WERI-Rb-1 (cell line): ENCODE measurements around the gene RNASE7.

Experiments used
- DNase-seq: peaks from one replicate; pipeline ENCODE4 v3.0.0-alpha.2; 2020
- H3K27ac ChIP-seq: fragments of 250-450 bp; sonication (Bioruptor Pico); 2 replicates; pipeline ENCODE4 v1.5.1; 2020; ENCODE audit warnings: mild to moderate bottlenecking, moderate library complexity
- H3K27me3 ChIP-seq: fragments of 250-450 bp; sonication (Bioruptor Pico); 2 replicates; pipeline ENCODE4 v1.5.1; 2021; ENCODE audit warnings: mild to moderate bottlenecking, low read depth, moderate library complexity; ENCODE audit not compliant: insufficient read depth, severe bottlenecking
- H3K36me3 ChIP-seq: fragments of 250-450 bp; sonication (Bioruptor Pico); 2 replicates; pipeline ENCODE4 v1.5.1; 2020; ENCODE audit warnings: mild to moderate bottlenecking, moderate library complexity
- H3K4me3 ChIP-seq: 2 replicates; pipeline ENCODE4 v1.5.1; 2011; ENCODE audit warnings: low read depth, mild to moderate bottlenecking, control low read depth, low read length
- H3K9me3 ChIP-seq: fragments of 250-450 bp; sonication (Bioruptor Pico); 2 replicates; pipeline ENCODE4 v1.5.1; 2021; ENCODE audit warnings: mild to moderate bottlenecking, moderate library complexity; ENCODE audit not compliant: severe bottlenecking
- CTCF ChIP-seq: IDR thresholded peaks from 2 replicates; pipeline ENCODE4 v1.5.1; 2011; ENCODE audit warnings: low read depth, mild to moderate bottlenecking, control low read depth, inconsistent platforms, low read length

The RNASE7 gene

GRCh38 chr14:21050597-21050996 lies 8.4 kb downstream of the RNASE7 start:
- Histone ChIP-seq H3K4me3 (no peak overlapping the region), H3K36me3 (no peaks in the 10 kb centered on the region), H3K27ac (no peak overlapping the region), H3K27me3 (no peaks in the 10 kb centered on the region), H3K9me3 (no peaks in the 10 kb centered on the region)
- DNase-seq, result no peak
- TF ChIP-seq CTCF, result no peak

GRCh38 chr14:21053184-21054122 lies 11.3 kb downstream of the RNASE7 start:
- H3K27me3 ChIP-seq, result no peaks in the 10 kb centered on the region
- TF ChIP-seq CTCF, result no peak
- no peaks in the 10 kb centered on the region for H3K9me3 ChIP-seq
- no peak overlapping the region for H3K4me3 ChIP-seq
- H3K27ac ChIP-seq, result no peak overlapping the region
- no peak for DNase-seq
- no peaks in the 10 kb centered on the region for H3K36me3 ChIP-seq

GRCh38 chr14:21054123-21054767 lies 12.1 kb downstream of the RNASE7 start:
- Histone ChIP-seq H3K27ac (no peak overlapping the region), H3K4me3 (no peak overlapping the region), H3K36me3 (no peaks in the 10 kb centered on the region), H3K9me3 (no peaks in the 10 kb centered on the region), H3K27me3 (no peaks in the 10 kb centered on the region)
- DNase-seq, result no peak
- no peak for TF ChIP-seq CTCF

GRCh38 chr14:21054768-21055145 lies 12.6 kb downstream of the RNASE7 start:
- Histone ChIP-seq H3K9me3 (no peaks in the 10 kb centered on the region), H3K27ac (no peak overlapping the region), H3K36me3 (no peaks in the 10 kb centered on the region), H3K27me3 (no peaks in the 10 kb centered on the region), H3K4me3 (no peak overlapping the region)
- DNase-seq, result no peak
- TF ChIP-seq CTCF, result no peak

GRCh38 chr14:21055432-21056117 lies 13.4 kb downstream of the RNASE7 start:
- no peak for DNase-seq
- H3K4me3 ChIP-seq, result no peak overlapping the region
- H3K9me3 ChIP-seq, result no peaks in the 10 kb centered on the region
- no peaks in the 10 kb centered on the region for H3K36me3 ChIP-seq
- H3K27ac ChIP-seq, result no peak overlapping the region
- H3K27me3 ChIP-seq, result no peaks in the 10 kb centered on the region
- TF ChIP-seq CTCF, result no peak
